Lower lobe of right lung (tissue), 2 donors: ENCODE measurements around the gene GALNT2. TPM values are rescaled to one million over a fixed set of nuclear protein-coding genes. Genes with fewer than 3 reads are reported as not detected.

Experiments
- ATAC-seq, 2 donors: fragments of 200-7000 bp; cut with Tn5 transposase; one replicate each; pipeline ENCODE4 v1.9.1; 2020 to 2022; ENCODE audit warnings: mild to moderate bottlenecking in 2 of 2, moderate library complexity in 2 of 2
- DNase-seq: peaks from one replicate; pipeline ENCODE4 v3.0.0-alpha.2; 2020
- H3K27ac ChIP-seq: fragments of 200-600 bp; one replicate; pipeline ENCODE4 v1.8.0; 2022
- H3K27me3 ChIP-seq: fragments of 200-600 bp; one replicate; pipeline ENCODE4 v1.8.0; 2022; ENCODE audit warnings: low read depth
- H3K36me3 ChIP-seq: fragments of 200-600 bp; one replicate; pipeline ENCODE4 v1.8.0; 2022; ENCODE audit warnings: mild to moderate bottlenecking
- H3K4me1 ChIP-seq: fragments of 200-600 bp; one replicate; pipeline ENCODE4 v1.8.0; 2022
- H3K4me3 ChIP-seq: fragments of 200-600 bp; one replicate; pipeline ENCODE4 v1.8.0; 2022; ENCODE audit warnings: mild to moderate bottlenecking
- H3K9me3 ChIP-seq: fragments of 200-600 bp; one replicate; pipeline ENCODE4 v1.8.0; 2022
- intact Hi-C: fragments of 100-400 bp; cut with DNase I; formaldehyde crosslinking; loops from one replicate; pipeline ENCODE4 v1.11.0; 2022
- total RNA-seq: library from RNA; stranded (reverse); fragmentation: NEBNext Ultra II Directional; extraction: Animal tissue kit (Norgen Biotek cat#: 25700); gene quantifications from one replicate; pipeline ENCODE4 v1.2.1, GENCODE V29; 2021
- TF ChIP-seq, protein P1 (sequence below): fragments of 200-600 bp; IDR thresholded peaks from one replicate; pipeline ENCODE4 v1.8.0; 2022; ENCODE audit warnings: antibody characterized with exemption, mild to moderate bottlenecking
- donor health status: DM: no; HTN: yes; CAD: no; lungs with severe emphysema.

Gene GALNT2
- total RNA-seq, 1 donor from 2014 or later: 48.0 TPM

DNA sequence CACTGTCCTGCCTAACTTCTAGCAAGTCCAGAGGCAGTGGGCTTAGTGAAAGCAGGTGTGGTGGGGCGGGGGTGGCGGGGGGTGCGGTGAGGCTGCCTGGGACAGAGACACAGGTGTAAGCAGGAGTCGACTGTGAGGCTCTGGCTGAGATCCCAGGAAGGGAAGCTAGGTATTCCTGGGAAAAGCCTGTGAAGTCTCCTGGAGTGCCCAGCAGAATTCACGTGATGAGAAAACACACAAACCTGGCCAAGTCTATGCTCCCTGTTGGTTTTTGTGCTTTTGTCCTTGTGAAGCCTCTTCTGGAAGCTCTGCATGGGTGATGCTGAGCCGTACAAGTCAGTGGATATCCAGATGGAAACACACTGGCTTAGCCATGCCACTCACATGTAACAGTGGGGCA is 5.3 kb downstream of the GALNT2 start:
- H3K9me3 ChIP-seq: no peaks in the 10 kb centered on the region
- H3K4me1 ChIP-seq: peaks cover 18% of the 10 kb centered on the region
- DNase-seq (no peak), ATAC-seq (no peak)
- no peak overlapping the region for H3K4me3 ChIP-seq
- no peak overlapping the region for H3K27ac ChIP-seq
- TF ChIP-seq, protein P1, sequence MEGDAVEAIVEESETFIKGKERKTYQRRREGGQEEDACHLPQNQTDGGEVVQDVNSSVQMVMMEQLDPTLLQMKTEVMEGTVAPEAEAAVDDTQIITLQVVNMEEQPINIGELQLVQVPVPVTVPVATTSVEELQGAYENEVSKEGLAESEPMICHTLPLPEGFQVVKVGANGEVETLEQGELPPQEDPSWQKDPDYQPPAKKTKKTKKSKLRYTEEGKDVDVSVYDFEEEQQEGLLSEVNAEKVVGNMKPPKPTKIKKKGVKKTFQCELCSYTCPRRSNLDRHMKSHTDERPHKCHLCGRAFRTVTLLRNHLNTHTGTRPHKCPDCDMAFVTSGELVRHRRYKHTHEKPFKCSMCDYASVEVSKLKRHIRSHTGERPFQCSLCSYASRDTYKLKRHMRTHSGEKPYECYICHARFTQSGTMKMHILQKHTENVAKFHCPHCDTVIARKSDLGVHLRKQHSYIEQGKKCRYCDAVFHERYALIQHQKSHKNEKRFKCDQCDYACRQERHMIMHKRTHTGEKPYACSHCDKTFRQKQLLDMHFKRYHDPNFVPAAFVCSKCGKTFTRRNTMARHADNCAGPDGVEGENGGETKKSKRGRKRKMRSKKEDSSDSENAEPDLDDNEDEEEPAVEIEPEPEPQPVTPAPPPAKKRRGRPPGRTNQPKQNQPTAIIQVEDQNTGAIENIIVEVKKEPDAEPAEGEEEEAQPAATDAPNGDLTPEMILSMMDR: no peak
- no peaks in the 10 kb centered on the region for H3K36me3 ChIP-seq
- intact Hi-C loops: no loop called here
- no peaks in the 10 kb centered on the region for H3K27me3 ChIP-seq

DNA sequence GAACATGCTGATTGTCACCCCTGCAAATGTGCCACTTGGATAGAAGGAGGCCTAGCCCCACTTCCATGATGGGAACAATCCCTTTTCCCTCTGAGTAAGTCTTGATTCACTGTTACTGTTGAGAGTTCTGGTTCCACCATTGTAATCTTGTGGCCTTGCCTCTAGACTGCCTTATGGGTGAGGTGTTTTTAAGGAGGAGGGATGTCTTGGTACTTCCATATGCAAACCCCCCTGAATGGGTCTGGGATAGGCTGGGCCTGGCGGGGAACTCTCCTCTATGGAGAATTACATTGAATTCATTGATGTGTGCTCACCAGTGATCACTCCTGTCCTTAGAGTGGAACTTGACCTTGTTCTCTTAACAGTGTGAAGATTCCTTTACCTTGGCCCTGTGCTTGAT is 5.8 kb downstream of the GALNT2 start:
- Histone ChIP-seq H3K27ac (no peak overlapping the region), H3K36me3 (no peaks in the 10 kb centered on the region), H3K4me1 (peaks cover 18% of the 10 kb centered on the region), H3K27me3 (no peaks in the 10 kb centered on the region), H3K9me3 (no peaks in the 10 kb centered on the region), H3K4me3 (no peak overlapping the region)
- DNase-seq (no peak), ATAC-seq (no peak)
- intact Hi-C loops: no loop called here
- TF ChIP-seq, protein P1: no peak

DNA sequence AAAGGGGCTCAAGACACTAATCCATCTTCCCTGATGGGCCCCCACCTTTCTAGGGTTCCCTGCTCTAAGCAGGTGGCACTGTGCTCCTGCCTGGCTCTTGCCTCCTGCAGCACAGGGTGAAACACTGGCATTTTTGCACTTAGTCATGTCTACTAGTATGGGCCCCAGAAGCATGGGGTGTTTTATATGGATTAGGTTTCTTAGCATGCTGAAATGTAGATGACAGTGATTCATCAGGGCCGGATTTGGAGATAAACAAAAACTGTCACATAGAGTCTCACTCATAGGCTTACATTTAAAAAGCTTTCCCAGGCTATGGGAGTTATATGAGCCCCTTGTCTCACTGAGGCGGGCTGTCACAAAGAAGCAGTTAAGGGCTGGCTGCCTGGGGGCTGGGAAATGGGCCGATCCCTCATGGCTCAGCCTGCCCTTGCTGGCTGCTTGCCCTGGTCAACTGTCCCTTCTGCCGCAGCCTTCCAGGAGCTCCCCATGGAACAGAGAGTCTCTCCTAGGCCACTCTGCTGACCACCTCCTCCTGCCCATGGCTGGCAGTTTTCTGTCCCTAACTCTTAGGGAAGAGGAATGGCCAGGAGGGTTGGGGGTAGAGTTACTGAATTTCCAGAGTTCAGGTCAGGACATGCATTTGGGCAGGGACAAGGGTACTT is 6.5 kb downstream of the GALNT2 start:
- no peak for ATAC-seq
- H3K27ac ChIP-seq: no peak overlapping the region

DNA sequence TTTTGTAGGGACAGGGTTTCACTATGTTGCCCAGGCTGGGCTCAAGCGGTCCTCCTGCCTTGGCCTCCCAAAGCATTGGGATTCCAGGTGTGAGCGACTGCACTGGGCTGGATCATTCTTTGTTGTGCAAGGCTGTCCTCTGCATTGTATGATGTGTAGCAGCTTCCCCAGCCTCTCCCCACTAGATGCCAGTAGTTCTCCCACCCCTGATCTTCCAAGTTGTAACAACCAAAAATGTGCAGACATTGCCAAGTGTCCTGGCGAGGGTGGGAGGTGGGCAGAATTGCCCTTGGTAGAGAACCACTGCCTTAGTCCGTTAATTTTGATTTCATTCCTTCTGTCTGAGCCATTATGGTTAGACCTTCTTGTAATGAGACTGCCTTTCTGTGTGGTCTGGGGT is 7.2 kb downstream of the GALNT2 start:
- Histone ChIP-seq H3K27ac (no peak overlapping the region), H3K4me1 (peaks cover 7% of the 10 kb centered on the region), H3K4me3 (no peak overlapping the region), H3K27me3 (no peaks in the 10 kb centered on the region), H3K9me3 (no peaks in the 10 kb centered on the region), H3K36me3 (no peaks in the 10 kb centered on the region)
- no peak for ATAC-seq
- TF ChIP-seq, protein P1: no peak
- intact Hi-C loops: no loop called here
- DNase-seq: no peak

More for the DNA sequence above, 6.5 kb downstream of the GALNT2 start:
- no peaks in the 10 kb centered on the region for H3K9me3 ChIP-seq
- H3K4me3 ChIP-seq: no peak overlapping the region
- H3K36me3 ChIP-seq: no peaks in the 10 kb centered on the region
- TF ChIP-seq, protein P1: no peak
- intact Hi-C loops: no loop called here
- H3K27me3 ChIP-seq: no peaks in the 10 kb centered on the region
- peaks cover 15% of the 10 kb centered on the region for H3K4me1 ChIP-seq
- DNase-seq: no peak

DNA sequence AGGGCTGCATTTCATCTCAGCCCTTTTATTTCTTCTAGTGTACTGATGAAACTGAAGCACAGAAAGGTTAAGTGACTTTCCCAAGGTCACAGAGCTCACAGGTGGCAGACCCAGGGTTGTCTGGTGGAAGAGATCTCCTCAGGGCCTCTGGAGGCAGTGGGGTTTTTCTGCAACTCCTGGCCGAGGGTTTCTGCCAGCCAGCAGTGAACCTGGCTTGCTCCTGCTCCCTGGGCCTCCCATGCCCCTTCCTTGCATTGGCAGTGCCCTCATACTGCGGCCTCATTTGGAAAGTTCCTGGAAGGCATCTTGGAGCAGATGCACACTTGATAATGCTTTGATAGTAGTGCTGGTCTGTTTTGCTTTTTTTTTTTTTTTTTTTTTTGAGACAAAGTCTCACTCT is 7.7 kb downstream of the GALNT2 start:
- H3K36me3 ChIP-seq: no peaks in the 10 kb centered on the region
- TF ChIP-seq, protein P1: no peak
- H3K4me3 ChIP-seq: no peak overlapping the region
- DNase-seq: no peak
- ATAC-seq: no peak
- no peak overlapping the region for H3K27ac ChIP-seq
- no peaks in the 10 kb centered on the region for H3K27me3 ChIP-seq
- intact Hi-C loops: no loop called here
- peaks cover 3% of the 10 kb centered on the region for H3K4me1 ChIP-seq
- H3K9me3 ChIP-seq: no peaks in the 10 kb centered on the region
